HAP-1 (cell line): ENCODE measurements around the gene SMARCA2.
"Not testable (repeated sequence)": the region's sequence is repeated elsewhere in the genome, so short reads cannot be mapped to it uniquely, and the experiment has no call there.

Experiments used
- DNase-seq, 2 experiments: peaks; one replicate each; pipeline ENCODE4 v3.0.0-alpha.2; 2016 to 2020; ENCODE audit warnings: low spot score in 2 of 2
- H3K27me3 ChIP-seq: fragments of 250-450 bp; sonication (Bioruptor Pico); 2 replicates; pipeline ENCODE4 v1.5.1; 2020; ENCODE audit warnings: low read depth, mild to moderate bottlenecking, moderate library complexity
- H3K36me3 ChIP-seq: fragments of 250-450 bp; sonication (Bioruptor Pico); replicated peaks from 2 replicates; pipeline ENCODE4 v1.5.1; 2020; ENCODE audit warnings: mild to moderate bottlenecking
- H3K4me1 ChIP-seq: fragments of 250-450 bp; sonication (Bioruptor Pico); 2 replicates; pipeline ENCODE4 v1.5.1; 2020; ENCODE audit warnings: mild to moderate bottlenecking
- H3K4me3 ChIP-seq: fragments of 250-450 bp; sonication (Bioruptor Pico); 2 replicates; pipeline ENCODE4 v1.5.1; 2020; ENCODE audit warnings: mild to moderate bottlenecking, moderate library complexity
- H3K9me3 ChIP-seq: fragments of 250-450 bp; sonication (Bioruptor Pico); 2 replicates; pipeline ENCODE4 v1.5.1; 2020; ENCODE audit warnings: mild to moderate bottlenecking, moderate library complexity
- in situ Hi-C: fragments of 300-500 bp; cut with MboI; formaldehyde crosslinking; loops from 3 replicates; pipeline ENCODE4 v1.14.3; 2020; ENCODE audit warnings: low sequenced_read_pairs, inconsistent platforms, mixed read lengths

SMARCA2 gene

DNA sequence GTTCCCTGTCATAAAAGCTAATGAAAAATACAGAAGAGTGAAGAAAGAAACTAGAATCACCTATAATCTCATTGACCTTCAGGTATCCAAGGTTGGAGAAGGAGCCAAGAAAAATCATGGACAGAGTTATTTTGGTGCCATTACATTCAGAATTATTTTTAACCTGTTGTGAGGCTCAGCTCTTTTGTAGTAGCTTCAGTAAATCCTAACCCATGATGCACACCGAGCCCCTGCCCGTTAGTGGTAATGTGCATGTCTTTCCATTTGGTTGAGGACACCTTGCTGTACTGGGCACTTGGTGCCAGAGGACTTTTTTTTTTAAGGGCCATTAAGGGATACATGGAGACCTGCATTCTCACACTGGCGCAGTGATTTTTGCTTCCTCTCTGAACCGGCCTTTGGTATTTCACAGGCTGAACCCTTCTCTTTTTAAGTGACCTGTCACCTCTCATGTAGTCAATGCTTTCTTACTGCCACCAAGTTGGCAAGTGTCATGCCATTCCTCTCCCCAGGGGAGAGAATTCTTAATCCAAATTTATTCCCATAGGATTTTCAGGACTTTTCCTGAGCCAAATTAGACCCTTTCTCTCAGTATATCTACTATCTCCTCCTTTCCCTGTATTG lies 125.6 kb downstream of the SMARCA2 start:
- Histone ChIP-seq H3K36me3 (no peaks in the 10 kb centered on the region), H3K9me3 (no peaks in the 10 kb centered on the region), H3K27me3 (no peaks in the 10 kb centered on the region), H3K4me1 (peaks cover 2% of the 10 kb centered on the region; the same call in 1 of the 2 replicates), H3K4me3 (no peak overlapping the region)
- DNase-seq: no peak
- in situ Hi-C loops: no loop called here

DNA sequence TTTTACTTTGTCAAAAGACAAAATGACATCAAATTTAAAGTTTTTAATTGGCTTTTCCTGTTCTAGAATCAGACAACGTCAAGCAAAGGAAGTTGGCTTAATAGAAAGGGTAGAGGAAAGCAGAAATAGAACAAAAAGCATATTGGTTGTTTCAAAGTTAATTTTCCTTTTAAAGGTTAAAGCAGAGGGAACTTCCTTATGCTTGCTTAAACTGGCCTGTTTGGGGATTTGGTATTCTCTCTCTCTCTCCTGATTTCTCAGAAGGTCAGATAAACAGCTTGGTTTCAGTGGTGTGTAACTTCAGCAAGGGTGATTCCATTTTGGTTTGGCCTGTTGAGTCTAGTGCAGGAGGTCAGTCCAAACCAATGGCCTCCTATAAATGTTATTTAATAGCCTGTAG lies 127.1 kb downstream of the SMARCA2 start:
- Histone ChIP-seq H3K27me3 (no peaks in the 10 kb centered on the region), H3K4me1 (peaks cover 2% of the 10 kb centered on the region; the same call in 1 of the 2 replicates), H3K36me3 (no peaks in the 10 kb centered on the region), H3K4me3 (no peak overlapping the region), H3K9me3 (no peaks in the 10 kb centered on the region)
- in situ Hi-C loops: no loop called here
- no peak for DNase-seq

DNA sequence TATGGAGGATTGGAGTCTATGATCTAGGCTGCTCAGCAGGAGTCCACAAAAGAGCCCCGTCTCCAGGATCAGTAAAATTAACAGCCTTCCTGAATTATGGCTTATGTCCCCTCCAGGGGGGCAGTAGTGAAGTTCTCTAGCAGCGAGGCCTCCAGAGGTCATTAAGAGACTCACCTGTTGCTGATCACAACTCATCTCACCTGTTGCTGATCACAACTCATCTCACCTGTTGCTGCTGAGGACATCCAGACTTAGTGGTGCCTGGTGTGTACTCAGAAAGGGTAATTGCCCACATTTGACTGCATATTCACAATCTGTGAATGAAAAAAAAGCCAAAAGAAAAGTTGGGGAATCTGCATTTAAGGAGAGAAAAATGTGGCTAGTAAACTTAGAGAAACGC lies 129.5 kb downstream of the SMARCA2 start:
- no peaks in the 10 kb centered on the region for H3K27me3 ChIP-seq
- H3K36me3 ChIP-seq: no peaks in the 10 kb centered on the region
- no peaks in the 10 kb centered on the region for H3K9me3 ChIP-seq
- no peak for DNase-seq
- H3K4me1 ChIP-seq: peaks cover 2% of the 10 kb centered on the region; the same call in 1 of the 2 replicates
- no peak overlapping the region for H3K4me3 ChIP-seq
- in situ Hi-C loops: no loop called here

DNA sequence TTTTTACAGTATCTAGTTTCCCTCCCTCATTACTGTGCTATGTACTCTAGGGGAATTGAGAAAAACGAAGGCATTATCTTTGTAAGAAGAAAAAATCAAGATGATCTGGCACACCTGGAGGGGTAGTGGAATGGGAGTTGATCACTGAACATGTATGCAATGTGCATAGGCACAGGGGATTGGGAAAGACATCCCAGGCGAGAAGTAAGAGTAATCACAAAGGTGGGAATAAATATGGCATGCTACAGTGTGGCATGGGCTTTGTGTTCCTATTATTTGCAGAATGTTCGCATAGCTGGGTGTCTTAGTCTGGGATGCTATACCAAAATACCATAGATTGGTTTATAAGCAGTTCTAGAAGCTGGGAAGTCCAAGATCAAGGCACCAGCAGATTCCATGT lies 130.6 kb downstream of the SMARCA2 start:
- no peaks in the 10 kb centered on the region for H3K27me3 ChIP-seq
- peaks cover 2% of the 10 kb centered on the region; the same call in 1 of the 2 replicates for H3K4me1 ChIP-seq
- H3K36me3 ChIP-seq: no peaks in the 10 kb centered on the region
- in situ Hi-C loops: no loop called here
- H3K4me3 ChIP-seq: no peak overlapping the region
- DNase-seq: no peak
- H3K9me3 ChIP-seq: no peaks in the 10 kb centered on the region

DNA sequence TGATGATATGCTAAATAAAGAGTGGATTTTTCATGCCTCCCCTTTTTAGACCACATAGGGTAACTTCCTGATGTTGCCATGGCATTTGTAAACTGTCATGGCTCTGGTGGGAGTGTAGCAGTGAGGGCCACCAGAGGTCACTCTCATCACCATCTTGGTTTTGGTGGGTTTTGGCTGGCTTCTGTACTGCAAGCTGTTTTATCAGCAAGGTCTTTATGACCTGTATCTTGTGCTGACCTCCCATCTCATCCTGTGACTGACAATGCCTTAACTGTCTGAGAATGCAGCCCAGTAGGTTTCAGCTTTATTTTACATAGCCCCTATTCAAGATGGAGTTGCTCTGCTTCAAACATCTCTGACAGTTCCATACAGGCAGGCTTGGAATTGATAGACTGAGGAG lies 131.6 kb downstream of the SMARCA2 start:
- in situ Hi-C loops, H3K9me3 ChIP-seq, H3K4me1 ChIP-seq, H3K4me3 ChIP-seq, H3K36me3 ChIP-seq, H3K27me3 ChIP-seq: not testable (repeated sequence)
- DNase-seq: peak in 1 of 2 experiments; percentile 57

DNA sequence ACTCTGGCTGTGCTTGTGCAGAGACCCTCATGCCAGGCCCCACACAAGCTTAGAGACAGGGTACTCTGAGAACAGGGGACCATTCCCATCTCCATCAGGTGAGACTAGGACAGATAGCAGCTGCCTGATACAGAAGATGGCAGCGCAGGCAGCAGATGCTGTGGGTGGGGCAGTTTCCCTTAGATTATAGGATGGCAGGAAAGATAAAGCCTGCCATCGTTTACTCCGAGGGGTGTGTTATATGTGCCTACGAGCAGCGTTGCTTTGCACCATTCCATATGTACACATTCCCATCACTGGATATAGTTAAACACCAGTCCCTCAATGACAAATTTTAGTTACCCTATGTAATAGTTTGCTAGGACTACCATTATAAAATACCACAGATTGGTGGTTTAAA lies 135.2 kb downstream of the SMARCA2 start:
- DNase-seq: no peak
- Histone ChIP-seq H3K36me3 (no peaks in the 10 kb centered on the region), H3K4me3 (no peak overlapping the region), H3K27me3 (no peaks in the 10 kb centered on the region), H3K9me3 (no peaks in the 10 kb centered on the region), H3K4me1 (no peaks in the 10 kb centered on the region)
- in situ Hi-C loops: no loop called here

DNA sequence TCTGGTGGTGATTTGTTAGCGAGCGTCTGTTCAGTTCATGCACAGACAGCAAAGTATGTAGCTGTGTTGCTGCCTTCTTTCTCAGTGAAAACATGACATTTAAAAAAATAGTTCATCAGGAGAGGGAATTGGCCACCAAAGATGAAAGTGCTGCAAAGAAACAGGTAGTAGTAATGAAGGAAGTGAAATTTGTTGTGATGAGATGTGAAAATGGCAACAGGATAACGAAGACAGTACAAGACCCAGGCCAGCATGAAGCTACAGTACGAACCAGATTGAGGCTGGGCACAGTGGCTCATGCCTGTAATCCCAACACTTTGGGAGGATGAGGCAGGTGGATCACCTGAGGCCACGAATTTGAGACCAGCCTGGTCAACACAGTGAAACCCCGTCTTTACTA lies 136.0 kb downstream of the SMARCA2 start:
- no peak for DNase-seq
- no peaks in the 10 kb centered on the region for H3K27me3 ChIP-seq
- H3K4me1 ChIP-seq: no peaks in the 10 kb centered on the region
- in situ Hi-C loops: no loop called here
- H3K4me3 ChIP-seq: no peak overlapping the region
- no peaks in the 10 kb centered on the region for H3K9me3 ChIP-seq
- no peaks in the 10 kb centered on the region for H3K36me3 ChIP-seq

DNA sequence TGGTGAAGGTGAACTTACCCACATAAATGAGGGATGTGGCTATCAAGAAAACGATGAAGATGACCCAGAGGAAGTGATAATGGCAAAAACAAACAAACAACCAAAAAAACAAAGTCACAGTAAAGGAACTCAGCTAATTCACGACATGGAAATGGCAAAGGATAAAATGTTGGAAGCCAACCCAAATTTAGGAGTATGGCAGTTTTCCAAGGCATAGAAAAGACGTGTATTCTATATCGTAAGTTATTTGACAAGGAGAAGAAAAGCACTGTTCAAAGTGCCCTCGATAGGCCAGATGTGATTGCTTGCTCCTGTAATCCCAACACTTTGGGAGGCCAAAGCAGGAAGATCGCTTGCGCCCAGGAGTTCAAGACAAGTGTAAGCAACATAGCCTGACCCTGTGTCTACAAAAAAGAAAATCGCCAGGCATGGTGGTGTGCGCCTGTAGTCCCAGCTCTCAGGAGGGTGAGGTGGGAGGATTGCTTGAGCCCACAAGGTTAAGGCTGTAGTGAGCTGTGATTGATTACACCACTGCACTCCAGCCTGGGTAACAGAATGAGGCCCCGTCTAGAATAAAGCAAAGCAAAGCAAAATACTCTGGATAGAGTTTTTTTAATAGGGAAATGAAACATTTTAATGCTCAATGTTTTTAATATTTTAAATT lies 138.0 kb downstream of the SMARCA2 start:
- Histone ChIP-seq H3K4me1 (peaks cover 14% of the 10 kb centered on the region), H3K4me3 (no peak overlapping the region), H3K27me3 (no peaks in the 10 kb centered on the region), H3K36me3 (no peaks in the 10 kb centered on the region), H3K9me3 (no peaks in the 10 kb centered on the region)
- DNase-seq: no peak
- in situ Hi-C loops: no loop called here

DNA sequence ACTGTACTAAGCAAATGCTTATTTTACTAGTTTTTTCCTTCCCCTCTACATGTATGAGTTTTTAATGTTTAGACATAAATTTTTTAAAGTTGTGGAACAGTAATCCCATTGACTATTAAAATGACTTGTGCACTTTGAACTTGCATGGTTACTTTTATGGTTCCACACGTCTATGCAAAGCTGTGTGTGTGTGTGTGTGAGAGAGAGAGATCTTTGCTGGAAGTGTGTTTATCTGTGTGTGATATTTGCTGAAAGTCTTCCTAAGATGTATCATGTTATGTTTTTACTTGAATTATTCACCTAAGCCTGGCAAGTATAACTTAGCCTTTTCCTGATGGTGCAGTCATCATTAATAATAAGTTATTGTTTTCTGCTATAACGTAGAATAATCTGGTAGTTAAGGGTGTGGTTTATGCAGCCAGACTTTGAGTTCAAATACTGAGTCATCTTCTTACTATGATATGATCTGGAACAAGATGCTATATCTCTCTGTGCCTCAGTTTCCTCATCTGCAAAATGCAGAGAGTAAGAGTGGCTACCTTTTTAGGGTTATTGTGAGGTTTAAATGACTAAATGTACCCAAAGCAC lies 138.6 kb downstream of the SMARCA2 start:
- Histone ChIP-seq H3K4me1 (peaks cover 14% of the 10 kb centered on the region), H3K4me3 (no peak overlapping the region), H3K27me3 (no peaks in the 10 kb centered on the region), H3K9me3 (no peaks in the 10 kb centered on the region), H3K36me3 (no peaks in the 10 kb centered on the region)
- in situ Hi-C loops: no loop called here
- no peak for DNase-seq

DNA sequence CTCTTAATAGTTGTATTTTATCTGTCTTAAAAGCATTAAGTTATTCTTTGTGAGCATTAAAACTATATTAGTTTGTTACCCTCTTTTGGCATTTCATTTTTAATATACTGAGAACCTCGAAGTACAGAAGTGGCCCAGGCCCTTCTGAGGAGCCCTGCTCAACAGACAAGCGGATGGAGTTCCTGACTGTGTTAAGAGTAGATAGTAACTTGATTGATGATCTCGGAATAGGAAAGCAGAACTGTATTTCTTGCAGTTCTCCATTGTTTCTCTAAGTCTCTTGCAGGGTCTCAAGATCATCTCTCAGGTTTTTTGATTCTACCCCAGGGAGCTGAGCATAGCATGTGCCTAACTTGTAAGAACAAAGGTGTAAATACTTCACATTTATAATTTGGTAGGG lies 139.6 kb downstream of the SMARCA2 start:
- Histone ChIP-seq H3K4me3 (no peak overlapping the region), H3K27me3 (no peaks in the 10 kb centered on the region), H3K36me3 (no peaks in the 10 kb centered on the region), H3K4me1 (peaks cover 22% of the 10 kb centered on the region), H3K9me3 (no peaks in the 10 kb centered on the region)
- in situ Hi-C loops: no loop called here
- no peak for DNase-seq

DNA sequence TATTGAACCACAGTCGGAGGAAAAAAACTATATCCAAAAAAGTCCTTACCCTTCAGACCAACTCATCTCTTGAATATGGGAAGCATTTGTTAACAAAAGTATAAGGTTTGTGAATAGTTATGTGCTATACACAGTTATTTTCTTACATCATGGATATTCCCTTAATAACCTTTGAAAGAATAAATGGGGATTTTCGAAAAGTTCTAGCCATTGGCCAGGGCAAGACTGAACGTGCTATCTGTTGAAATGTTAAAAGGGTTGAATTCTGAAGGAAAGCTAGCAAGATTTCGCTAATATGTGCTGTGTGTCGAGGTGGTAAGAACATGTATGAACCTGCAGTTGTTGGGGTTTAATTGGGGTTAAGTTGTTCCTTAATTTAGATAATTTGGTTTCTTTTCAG lies 140.8 kb downstream of the SMARCA2 start:
- H3K27me3 ChIP-seq: no peaks in the 10 kb centered on the region
- in situ Hi-C loops: no loop called here
- H3K36me3 ChIP-seq: no peaks in the 10 kb centered on the region
- no peak for DNase-seq
- no peak overlapping the region for H3K4me3 ChIP-seq
- H3K4me1 ChIP-seq: peaks cover 34% of the 10 kb centered on the region
- H3K9me3 ChIP-seq: no peaks in the 10 kb centered on the region

DNA sequence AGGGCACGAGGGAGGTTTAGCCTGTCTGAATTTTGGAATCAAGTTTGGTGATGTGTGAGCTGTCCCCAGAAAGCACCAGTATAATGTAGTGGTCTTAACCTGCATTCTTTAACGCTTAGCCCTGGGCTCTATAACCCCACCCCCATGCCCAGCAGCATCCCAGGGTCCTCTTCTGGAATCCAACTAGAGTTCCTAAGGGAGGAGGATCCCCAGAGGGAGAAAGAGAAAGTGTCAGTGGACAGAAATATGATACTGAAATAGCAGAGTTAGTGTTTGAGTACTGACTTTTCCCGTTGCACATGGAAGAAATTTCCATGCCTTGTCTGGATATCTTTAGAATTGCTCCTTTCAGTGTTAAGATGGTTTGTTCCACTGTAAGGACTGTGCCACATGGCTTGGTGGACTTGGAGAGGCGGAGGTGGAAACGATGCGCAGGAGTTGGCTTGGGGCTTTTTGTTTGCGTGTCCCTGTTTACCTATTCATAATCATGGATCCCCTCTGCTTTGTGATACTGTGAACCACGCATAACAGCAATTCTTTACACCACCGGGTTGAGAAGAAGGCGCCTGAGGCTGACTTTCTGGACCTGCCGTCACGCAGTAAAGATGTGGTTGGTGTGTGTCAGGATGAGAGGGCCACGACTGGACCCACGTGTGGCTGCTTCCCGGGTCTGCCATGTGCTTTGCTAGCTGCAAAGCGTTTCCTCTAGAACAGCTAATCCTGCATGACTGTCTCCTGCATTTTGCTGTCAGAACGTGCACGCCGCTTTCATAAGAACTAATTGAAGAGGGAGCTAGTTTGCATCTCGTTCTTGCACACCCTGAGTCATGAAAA lies 142.3 kb downstream of the SMARCA2 start:
- in situ Hi-C loops: no loop called here
- H3K9me3 ChIP-seq: no peaks in the 10 kb centered on the region
- 0 out of 2 replicates have a peak, but pooled peaks cover 2% of the 10 kb centered on the region for H3K36me3 ChIP-seq
- DNase-seq: peak; percentile 48 to 69
- H3K27me3 ChIP-seq: no peaks in the 10 kb centered on the region
- H3K4me3 ChIP-seq: peak overlapping the region; percentile 22
- H3K4me1 ChIP-seq: peaks cover 38% of the 10 kb centered on the region

DNA sequence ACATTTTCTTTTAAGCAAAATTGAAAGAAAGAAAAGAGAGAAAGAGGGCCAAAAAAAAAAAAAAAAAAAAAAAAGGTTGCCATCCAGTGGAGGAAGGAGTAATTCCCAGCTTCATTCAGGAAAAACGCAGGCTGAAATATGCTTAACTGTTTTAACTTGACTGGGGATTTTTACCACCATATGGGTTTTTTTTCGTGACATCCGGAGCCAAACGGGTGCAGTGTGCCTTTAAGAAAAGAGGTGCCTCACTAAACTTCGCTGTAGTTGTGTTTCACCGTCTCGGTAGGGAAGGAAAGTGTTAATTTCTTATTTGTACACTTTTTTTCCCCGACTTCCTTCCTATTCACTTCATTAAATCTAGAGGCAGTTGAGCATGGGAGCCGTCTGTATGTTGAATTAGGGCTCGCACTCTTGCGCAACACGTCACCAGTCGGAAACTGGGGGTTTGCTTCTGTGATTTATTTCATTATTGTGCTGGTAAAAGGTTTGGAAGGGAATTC lies 143.0 kb downstream of the SMARCA2 start:
- Histone ChIP-seq H3K36me3 (0 out of 2 replicates have a peak, but pooled peaks cover 2% of the 10 kb centered on the region), H3K27me3 (no peaks in the 10 kb centered on the region), H3K4me1 (peaks cover 38% of the 10 kb centered on the region), H3K4me3 (peak overlapping the region; percentile 22), H3K9me3 (no peaks in the 10 kb centered on the region)
- peak; percentile 77 to 88 for DNase-seq
- in situ Hi-C loops: no loop called here
